ENCODE measurements around the gene HTR2C.
"Not testable (repeated sequence)": the region's sequence is repeated elsewhere in the genome, so short reads cannot be mapped to it uniquely, and the experiment has no call there.

Gene HTR2C

DNA sequence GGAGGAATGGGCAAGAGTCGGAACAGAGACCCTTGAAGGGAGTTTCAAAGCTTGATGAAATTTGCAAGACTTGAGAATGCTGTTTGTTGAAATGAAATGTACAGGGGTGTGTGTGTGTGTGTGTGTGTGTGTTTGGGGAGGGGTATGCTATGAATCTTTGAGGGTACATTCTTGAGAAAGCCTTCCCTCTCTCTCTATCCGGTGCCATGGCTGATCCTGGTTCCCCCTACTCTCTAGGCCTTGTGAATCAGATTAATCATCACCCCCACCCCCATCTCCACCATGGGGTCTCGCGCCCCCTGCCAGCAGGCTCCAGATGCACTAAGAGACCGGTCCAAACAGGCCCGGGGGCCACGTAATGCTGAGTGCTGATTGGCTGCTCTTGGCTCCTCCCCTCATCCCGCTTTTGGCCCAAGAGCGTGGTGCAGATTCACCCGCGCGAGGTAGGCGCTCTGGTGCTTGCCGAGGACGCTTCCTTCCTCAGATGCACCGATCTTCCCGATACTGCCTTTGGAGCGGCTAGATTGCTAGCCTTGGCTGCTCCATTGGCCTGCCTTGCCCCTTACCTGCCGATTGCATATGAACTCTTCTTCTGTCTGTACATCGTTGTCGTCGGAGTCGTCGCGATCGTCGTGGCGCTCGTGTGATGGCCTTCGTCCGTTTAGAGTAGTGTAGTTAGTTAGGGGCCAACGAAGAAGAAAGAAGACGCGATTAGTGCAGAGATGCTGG, at the start of gene HTR2C:
TSS of gene HTR2C (plus strand) at position 441 of the 729 bp plus-strand sequence. CDS start 142,851 bp downstream, outside the sequence.
- FAIRE-seq: no peak

DNA sequence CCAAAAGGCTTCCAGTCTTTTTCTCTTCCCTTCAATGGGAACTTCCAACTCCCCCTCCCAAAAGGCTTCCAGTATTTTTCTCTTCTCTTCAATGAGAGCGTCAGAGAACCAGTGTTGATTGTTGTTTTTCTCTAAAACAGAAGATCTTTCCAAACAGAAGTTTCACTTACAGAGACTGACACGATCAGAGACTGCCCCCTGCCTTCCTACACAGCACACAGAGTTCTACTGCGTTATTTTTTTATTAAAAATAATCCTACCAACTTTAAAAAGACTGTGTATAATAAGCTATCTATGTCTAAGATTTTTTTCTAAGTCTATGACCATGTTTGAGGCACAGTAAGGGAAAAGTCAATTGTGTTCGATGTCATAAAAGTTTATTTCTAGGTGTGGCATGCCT, 3.5 kb upstream of the HTR2C start:
- no peak for FAIRE-seq

GRCh38 chrX:114581528-114582263, 2.2 kb upstream of the HTR2C start:
- FAIRE-seq: no peak

GRCh38 chrX:114582264-114582632, 1.6 kb upstream of the HTR2C start:
- no peak for FAIRE-seq

DNA sequence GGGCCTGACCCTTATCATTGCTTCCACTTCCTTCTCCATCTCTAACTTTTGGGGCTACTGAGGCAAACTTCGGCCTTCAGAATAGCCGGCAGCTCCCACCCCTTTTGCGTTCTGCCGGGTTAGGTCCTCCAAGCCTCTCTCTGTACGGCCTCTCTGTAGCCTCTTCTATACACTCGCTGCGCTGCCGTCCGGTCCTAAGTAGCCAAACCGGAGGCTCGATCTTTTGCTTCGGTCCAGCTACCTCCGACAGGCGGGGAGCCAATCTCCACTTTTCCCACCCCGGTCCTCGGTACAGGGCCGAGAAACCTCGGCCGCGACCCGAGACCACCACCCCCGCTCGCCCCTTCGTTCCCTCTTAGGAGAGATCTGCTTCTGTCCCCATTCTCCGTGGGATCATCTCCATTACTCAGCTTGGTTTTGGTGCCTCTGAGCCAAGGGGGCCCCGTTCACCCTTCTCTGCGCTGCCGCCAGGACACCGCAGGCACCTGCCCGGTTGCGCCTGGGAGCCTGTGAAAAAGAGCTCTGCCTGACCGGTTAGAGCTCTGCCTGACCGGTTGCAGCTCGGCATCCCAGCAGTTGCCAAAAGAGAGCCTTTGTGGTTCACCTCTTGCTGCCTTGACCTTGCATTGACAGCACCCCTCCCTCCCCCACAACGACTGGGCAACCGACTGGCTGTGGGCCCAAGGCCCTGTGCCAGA, 1.0 kb upstream of the HTR2C start:
- no peak for FAIRE-seq

DNA sequence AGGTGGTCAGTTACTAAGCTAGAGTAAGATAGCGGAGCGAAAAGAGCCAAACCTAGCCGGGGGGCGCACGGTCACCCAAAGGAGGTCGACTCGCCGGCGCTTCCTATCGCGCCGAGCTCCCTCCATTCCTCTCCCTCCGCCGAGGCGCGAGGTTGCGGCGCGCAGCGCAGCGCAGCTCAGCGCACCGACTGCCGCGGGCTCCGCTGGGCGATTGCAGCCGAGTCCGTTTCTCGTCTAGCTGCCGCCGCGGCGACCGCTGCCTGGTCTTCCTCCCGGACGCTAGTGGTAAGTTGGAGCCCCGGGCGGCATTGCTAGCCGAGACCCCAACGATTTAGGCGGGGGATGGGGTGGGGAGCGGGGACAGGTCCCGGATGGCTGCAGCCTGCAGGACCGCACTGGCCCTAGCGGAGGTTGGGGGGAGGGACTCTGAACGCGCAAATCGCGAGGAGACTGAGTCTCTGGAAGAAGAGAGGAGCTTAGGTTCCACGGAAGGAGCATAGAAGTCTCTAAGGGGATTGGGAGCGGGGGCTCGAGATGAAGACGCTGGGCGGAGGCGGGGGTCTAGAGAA, 573 bp downstream of the HTR2C start:
- no peak for FAIRE-seq

DNA sequence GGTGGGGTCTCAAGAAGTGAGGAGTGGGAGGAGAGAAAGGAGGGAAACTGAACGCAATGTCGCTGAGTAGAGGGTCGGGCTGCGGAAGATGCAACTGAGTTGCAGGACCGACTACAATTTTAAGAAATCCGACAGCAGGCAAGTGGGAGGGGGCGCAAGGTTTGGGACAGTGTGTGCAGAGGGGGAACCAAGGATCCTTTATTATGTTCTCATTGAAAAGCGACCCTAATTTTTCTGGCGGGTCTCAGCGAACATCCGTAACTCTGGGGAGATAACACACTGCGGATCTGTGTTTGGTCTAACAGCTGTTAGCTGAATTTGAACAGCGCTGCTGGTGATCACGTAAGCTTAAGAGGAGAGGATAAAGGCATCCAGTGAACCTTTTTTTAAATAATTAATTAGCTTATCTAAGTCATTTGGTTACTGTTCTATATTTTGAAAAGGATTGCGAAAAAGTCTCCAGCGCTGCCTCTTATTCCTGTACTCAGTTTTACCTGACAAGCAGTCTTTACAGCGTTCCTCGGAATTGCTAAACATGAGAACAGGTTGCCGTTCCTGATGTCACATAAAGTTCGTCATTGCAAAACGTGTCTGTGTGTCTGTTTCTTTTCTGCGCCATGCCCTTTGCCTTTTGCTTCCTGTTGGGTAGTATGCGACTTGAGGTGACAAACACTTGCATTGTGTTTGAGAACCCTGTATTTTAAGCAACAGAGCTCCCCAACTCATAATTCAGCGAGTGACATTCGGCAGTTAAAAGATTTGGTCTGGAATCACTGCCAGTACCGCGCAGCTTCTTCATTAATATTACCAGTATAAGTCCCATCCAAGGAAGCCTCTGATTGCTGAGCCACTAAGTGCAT, 1.3 kb downstream of the HTR2C start:
- no peak for FAIRE-seq

- no peak for FAIRE-seq
These were observed 7.2 kb downstream of the HTR2C start for GRCh38 chrX:114591121-114591520.

DNA sequence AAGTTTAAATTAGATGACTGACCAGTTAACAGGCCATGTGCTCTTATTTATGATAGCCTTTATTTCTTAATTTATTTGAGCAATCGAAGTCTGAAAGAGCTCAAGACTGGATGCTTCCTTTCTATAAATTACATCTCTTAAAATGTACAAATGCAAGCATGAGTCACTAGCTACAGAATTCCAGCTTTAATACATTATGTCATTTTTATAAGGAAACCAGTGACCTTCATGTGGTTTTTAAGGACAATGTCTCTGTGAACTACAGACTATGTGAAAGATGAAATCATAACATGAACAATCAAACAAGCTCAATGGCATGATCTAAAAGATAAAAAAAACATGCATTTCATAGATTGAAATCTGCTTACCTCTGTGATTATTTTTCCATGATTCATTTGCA, 15.4 kb downstream of the HTR2C start:
- no peak for FAIRE-seq

GRCh38 chrX:114599911-114600310, 16.0 kb downstream of the HTR2C start:
- no peak for FAIRE-seq

DNA sequence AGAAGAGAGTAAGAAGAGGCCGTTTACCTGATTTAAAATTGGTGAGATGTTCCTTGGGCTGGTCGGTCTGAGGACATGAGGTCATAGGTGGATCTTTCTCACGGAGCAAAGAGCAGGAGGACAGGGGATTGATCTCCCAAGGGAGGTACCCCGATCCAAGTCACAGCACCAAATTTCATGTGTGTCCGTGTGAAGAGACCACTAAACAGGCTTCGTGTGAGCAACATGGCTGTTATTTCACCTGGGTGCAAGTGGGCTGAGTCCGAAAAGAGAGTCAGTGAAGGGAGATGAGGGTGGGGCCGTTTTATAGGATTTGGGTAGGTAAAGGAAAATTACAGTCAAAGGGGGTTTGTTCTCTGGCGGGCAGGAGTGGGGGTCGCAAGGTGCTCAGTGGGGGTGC, 22.7 kb downstream of the HTR2C start:
- FAIRE-seq: not testable (repeated sequence)

GRCh38 chrX:114611018-114611619, 27.2 kb downstream of the HTR2C start:
- FAIRE-seq: peak; percentile 59

DNA sequence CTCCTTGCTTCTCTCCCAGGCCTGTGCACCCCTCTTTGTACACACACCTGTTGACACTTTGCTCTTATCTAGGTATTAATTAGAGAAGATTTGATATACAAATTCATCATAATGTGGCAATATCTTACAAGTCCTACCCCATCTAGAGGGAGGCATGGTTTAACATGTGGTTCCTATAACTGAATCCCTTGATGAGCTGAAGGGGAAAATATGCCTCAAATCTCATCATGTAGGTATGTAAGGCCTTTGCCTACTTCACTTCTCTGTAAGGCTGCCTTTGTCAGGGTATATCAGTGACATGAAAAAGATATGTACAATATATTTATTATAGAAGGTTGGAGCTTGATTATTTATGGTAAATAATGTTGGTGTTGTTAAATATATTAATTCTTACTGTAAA, 31.9 kb downstream of the HTR2C start:
- FAIRE-seq: no peak

- peak; percentile 11 for FAIRE-seq
These were observed 36.0 kb downstream of the HTR2C start for GRCh38 chrX:114619874-114620273.

GRCh38 chrX:114626323-114626722, 42.4 kb downstream of the HTR2C start:
- FAIRE-seq: no peak

GRCh38 chrX:114635986-114636385, 52.1 kb downstream of the HTR2C start:
- FAIRE-seq: no peak

- FAIRE-seq: no peak
These were observed 66.5 kb downstream of the HTR2C start for GRCh38 chrX:114650351-114650750.

DNA sequence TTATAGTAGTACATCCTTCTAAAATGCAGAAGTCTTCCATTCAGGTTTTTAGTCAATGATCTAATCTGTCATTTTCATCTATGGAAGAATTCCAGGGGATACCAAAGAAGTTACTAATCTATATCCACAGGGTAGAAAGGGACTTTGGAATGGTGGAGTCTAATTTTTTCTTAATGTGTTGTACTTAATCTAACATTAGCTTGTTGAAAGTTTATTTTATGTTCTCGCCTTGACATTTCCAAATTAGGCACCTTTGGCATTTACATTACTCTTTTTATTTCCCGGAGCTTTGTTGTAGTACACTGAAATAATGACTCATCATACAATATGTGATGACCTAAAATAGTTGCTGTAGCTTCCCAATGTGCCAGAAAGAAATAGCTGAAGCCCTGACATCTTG, 91.5 kb downstream of the HTR2C start:
- FAIRE-seq: no peak

GRCh38 chrX:114700533-114700932, 116.6 kb downstream of the HTR2C start:
- FAIRE-seq: not testable (repeated sequence)

- no peak for FAIRE-seq
These were observed 125.5 kb downstream of the HTR2C start for GRCh38 chrX:114709406-114709805.

- FAIRE-seq: no peak
These were observed 126.7 kb downstream of the HTR2C start for GRCh38 chrX:114710571-114710970.

- no peak for FAIRE-seq
These were observed 128.6 kb downstream of the HTR2C start for GRCh38 chrX:114712466-114712865.
